ENCODE data around the gene EIF4H. TPM values are rescaled to one million over a fixed set of nuclear protein-coding genes. Genes with fewer than 3 reads are reported as not detected.

Gene EIF4H
- total and polyA plus RNA-seq, 2 of the 8 experiments (the other 6 are each of a cell fraction or from before 2014, with no cell fraction given) = 323 to 382 TPM

DNA sequence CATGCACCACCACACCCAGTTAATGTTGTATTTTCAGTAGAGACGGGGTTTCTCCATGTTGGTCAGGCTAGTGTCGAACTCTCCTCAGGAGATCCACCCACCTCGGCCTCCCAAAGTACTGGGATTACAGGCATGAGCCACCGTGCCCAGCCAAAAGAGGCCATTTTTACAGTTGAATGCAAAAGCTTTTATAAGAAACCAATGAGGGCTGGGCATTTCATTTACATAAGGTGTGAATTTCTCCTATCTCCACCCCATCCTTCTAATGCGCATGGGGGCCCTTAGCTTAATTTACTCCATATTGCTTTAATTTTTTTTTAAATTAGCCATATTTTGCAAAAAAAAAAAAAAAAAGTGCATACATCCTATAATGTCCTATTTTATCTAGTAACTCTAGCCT lies 25.1 kb upstream of the EIF4H start:
- Histone ChIP-seq H3K79me2 (ENCODE audit: control insufficient read depth in 1 of 2, insufficient read depth in 2 of 2, low read length in 2 of 2) (no peaks in the 10 kb centered on the region), H4K5ac (ENCODE audit: insufficient read length, low read depth, low read length) (no peak overlapping the region)
- POLR2A ChIA-PET (ENCODE audit: partially characterized antibody) = no interaction called here
- TF ChIP-seq GABPA (IDR thresholded peaks at IDR 0.05; ENCODE audit: borderline replicate concordance, insufficient read depth, low read length) (no peak), TCF12 (IDR thresholded peaks at IDR 0.05; ENCODE audit: low read depth, low read length) (no peak), CTBP2 (IDR thresholded peaks at IDR 0.05; ENCODE audit: borderline replicate concordance, insufficient read depth, insufficient read length, low read length) (no peak), YY1 (IDR thresholded peaks at IDR 0.05; ENCODE audit: low read depth, low read length) (no peak), SP2 (IDR thresholded peaks at IDR 0.05; ENCODE audit: low read length) (no peak), EZH2 (IDR thresholded peaks at IDR 0.05; ENCODE audit: low read depth, low read length, severe bottlenecking) (no peak), MAFK (IDR thresholded peaks at IDR 0.05; ENCODE audit: low read depth, low read length) (no peak), TAF7 (optimal IDR thresholded peaks at IDR 0.05; ENCODE audit: borderline replicate concordance, low read depth, low read length) (no peak), FOSL1 (IDR thresholded peaks at IDR 0.05; ENCODE audit: insufficient read depth, low read depth, low read length) (no peak), CEBPB (IDR thresholded peaks at IDR 0.05; ENCODE audit: low read depth, low read length) (no peak), GTF2F1 (IDR thresholded peaks at IDR 0.05; ENCODE audit: borderline replicate concordance, low read depth, low read length) (no peak), RFX5 (IDR thresholded peaks at IDR 0.05; ENCODE audit: borderline replicate concordance, low read depth, low read length) (no peak)

More for the DNA sequence above, 25.1 kb upstream of the EIF4H start:
- no peaks in the 10 kb centered on the region for H3K79me1 ChIP-seq (ENCODE audit: low read depth, low read length)
- H2BK15ac ChIP-seq (ENCODE audit: low read length) = no peak overlapping the region
- H3K56ac ChIP-seq (replicated peaks; ENCODE audit: insufficient read length, low read depth, low read length) = no peak overlapping the region
- H3K27me3 ChIP-seq (replicated peaks in 1 of 4; ENCODE audit: control insufficient read depth in 3 of 4, extremely low read depth in 1 of 4, insufficient read depth in 3 of 4, low read length in 3 of 4) = no peaks in the 10 kb centered on the region
- H4K91ac ChIP-seq (replicated peaks; ENCODE audit: insufficient read length, low read length) = no peak overlapping the region
- peaks cover 0 to 2% (median 0%) of the 10 kb centered on the region in 4 experiments; a peak in 1 of 7 replicates for H3K4me1 ChIP-seq (replicated peaks in 1 of 4; ENCODE audit: control insufficient read depth in 3 of 4, insufficient read depth in 4 of 4, low read length in 3 of 4)
- H3K36me3 ChIP-seq (ENCODE audit: control insufficient read depth in 2 of 4, insufficient read depth in 4 of 4, low read length in 3 of 4) = no peaks in the 10 kb centered on the region
- FAIRE-seq (no peak), DNase-seq (ENCODE audit: low read depth in 1 of 2, low spot score in 2 of 2) (no peak)
- H2BK120ac ChIP-seq (replicated peaks; ENCODE audit: low read depth, low read length) = no peak overlapping the region
- no peak overlapping the region for H2BK12ac ChIP-seq (ENCODE audit: low read depth, low read length)
- no peaks in the 10 kb centered on the region for H3K23me2 ChIP-seq (ENCODE audit: low read depth, low read length)
- H3K9ac ChIP-seq (replicated peaks in 1 of 4; ENCODE audit: extremely low read depth in 1 of 4, low read depth in 3 of 4, low read length in 3 of 4) = no peak overlapping the region
- H3K14ac ChIP-seq (ENCODE audit: insufficient read length) = no peak overlapping the region
- CTCF ChIA-PET (ENCODE audit: partially characterized antibody) = interaction anchor here (0.6 to 2.0 kb wide), 3 partner anchors 9 to 18 kb away, joined by 3 to 6 read pairs (median 3); no protein-coding TSS in a partner anchor
- WGBS, 2 experiments (ENCODE audit: extremely low coverage in 1 of 2, insufficient coverage in 1 of 2, insufficient read length in 1 of 2, insufficient replicate concordance in 2 of 2, low coverage in 1 of 2, low lambda C conversion rate in 2 of 2, missing lambda C conversion rate in 1 of 2) = 87% methylated on average over 5 of the region's 5 CpGs; no CpG with 5 or more reads in 1 of the 2 experiments
- no peak overlapping the region for H3K4ac ChIP-seq (replicated peaks; ENCODE audit: insufficient read length, low read depth, low read length)
- no peak overlapping the region for H3K18ac ChIP-seq (ENCODE audit: extremely low read depth, low read length)
- no peak overlapping the region for H2BK20ac ChIP-seq (ENCODE audit: low read length)
- H2AK5ac ChIP-seq (ENCODE audit: low read depth, low read length) = no peak overlapping the region
- H3K9me3 ChIP-seq (ENCODE audit: insufficient read depth in 2 of 2, low read depth in 1 of 2, low read length in 1 of 2) = no peaks in the 10 kb centered on the region
- H4K20me1 ChIP-seq (replicated peaks in 1 of 2; ENCODE audit: control insufficient read depth in 1 of 2, insufficient read depth in 2 of 2, low read length in 2 of 2) = peaks cover 0 to 2% of the 10 kb centered on the region in 2 experiments
- no peak overlapping the region for H2BK5ac ChIP-seq (ENCODE audit: low read depth, low read length)
- H3K27ac ChIP-seq (ENCODE audit: low read depth, low read length) = no peak overlapping the region
- H3K4me2 ChIP-seq (ENCODE audit: insufficient read depth in 1 of 2, low read depth in 2 of 2, low read length in 2 of 2) = no peak overlapping the region
- no peak overlapping the region for H4K8ac ChIP-seq (ENCODE audit: extremely low read depth, insufficient read depth, low read length)
- no peak overlapping the region for H2AFZ ChIP-seq (ENCODE audit: low read length)
- H3K4me3 ChIP-seq (ENCODE audit: extremely low read depth in 1 of 4, insufficient read depth in 2 of 4, low read depth in 3 of 4, low read length in 4 of 4) = no peak overlapping the region
- no peak overlapping the region for H3K23ac ChIP-seq (ENCODE audit: insufficient read length)

All from H1 (cell line).